ENCODE measurements around the gene RASA3.
"Not testable (repeated sequence)": the region's sequence is repeated elsewhere in the genome, so short reads cannot be mapped to it uniquely, and the experiment has no call there.

RASA3 gene

DNA sequence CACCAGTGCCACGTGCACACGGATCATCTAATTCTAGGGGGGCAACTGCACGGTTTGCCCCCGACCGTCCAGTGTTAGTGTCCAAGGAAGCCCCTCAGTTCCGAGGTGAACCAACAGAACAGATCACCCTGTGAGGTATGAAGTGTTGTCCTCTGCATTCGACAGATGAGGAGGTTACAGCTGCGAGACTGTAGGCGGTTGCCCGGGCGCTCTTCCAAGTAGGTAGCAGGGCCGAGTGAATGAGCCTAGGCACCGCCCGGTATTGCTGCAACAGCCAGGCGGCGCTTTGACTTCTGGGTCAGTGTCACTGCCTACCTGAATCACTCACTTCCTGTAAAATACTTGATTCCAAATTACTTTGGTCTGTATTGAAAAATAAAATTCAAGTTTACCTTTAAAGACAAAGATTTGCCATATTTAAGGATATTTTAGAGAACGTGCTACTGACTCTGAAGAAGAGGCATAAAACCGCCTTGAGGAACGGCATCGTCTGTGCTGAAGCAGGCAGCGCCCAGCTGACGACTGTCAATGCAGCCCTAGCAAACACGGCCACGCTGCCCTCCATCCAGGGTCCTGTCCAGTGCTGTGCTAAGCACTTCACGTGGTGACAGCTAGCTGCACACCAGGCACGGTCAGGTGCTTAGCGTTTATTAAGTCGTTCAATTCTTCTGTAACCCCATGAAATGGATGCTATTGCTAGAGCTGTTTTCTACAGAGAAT is 19.3 kb upstream of the RASA3 start:
- DNase-seq (ENCODE audit: low read depth in 1 of 2, low spot score in 1 of 2): peak; percentile 72 to 90
- peak; percentile 36; the same call in 1 of the 2 replicates for TF ChIP-seq SPI1 (IDR thresholded peaks at IDR 0.05; ENCODE audit: borderline replicate concordance, low read depth)
- TF ChIP-seq REST (IDR thresholded peaks at IDR 0.05; ENCODE audit: insufficient replicate concordance, low read depth): no peak
- no peak for TF ChIP-seq POLR2AphosphoS5 (IDR thresholded peaks at IDR 0.05; ENCODE audit: low read depth)
- TF ChIP-seq CTCF (IDR thresholded peaks at IDR 0.05; ENCODE audit: insufficient read depth, low read length): no peak
- no peak for TF ChIP-seq GABPA (IDR thresholded peaks at IDR 0.05; ENCODE audit: low read depth)
- Histone ChIP-seq H3K27ac (replicated peaks) (peak overlapping the region; percentile 23), H3K27me3 (ENCODE audit: insufficient read depth, poor library complexity, severe bottlenecking) (no peaks in the 10 kb centered on the region), H3K4me3 (replicated peaks; ENCODE audit: insufficient read depth, low read length) (no peak overlapping the region)

DNA sequence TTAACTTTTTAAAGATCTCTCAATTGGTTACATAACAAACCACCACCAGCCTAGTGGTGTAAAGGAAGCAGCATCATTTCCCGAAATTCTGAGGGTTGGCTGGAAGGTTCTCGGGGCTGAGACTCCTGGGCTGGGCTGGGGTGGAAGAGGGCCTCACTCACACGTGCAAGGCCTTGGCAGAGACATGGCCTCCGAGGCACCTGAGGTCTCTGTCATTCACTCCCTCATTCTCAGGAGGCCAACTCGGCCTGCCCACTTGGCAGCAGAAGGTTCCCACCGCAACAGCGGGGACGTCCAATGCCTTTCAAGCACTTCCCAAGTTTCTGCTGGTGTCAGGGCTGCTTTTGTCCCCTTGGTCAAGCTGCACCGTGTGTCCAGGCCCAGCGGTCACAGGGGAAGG is 18.6 kb upstream of the RASA3 start:
- peak; percentile 64 to 65 for DNase-seq (ENCODE audit: low read depth in 1 of 2, low spot score in 1 of 2)
- TF ChIP-seq CTCF (IDR thresholded peaks at IDR 0.05; ENCODE audit: insufficient read depth, low read length) (no peak), GABPA (IDR thresholded peaks at IDR 0.05; ENCODE audit: low read depth) (no peak), POLR2AphosphoS5 (IDR thresholded peaks at IDR 0.05; ENCODE audit: low read depth) (no peak), REST (IDR thresholded peaks at IDR 0.05; ENCODE audit: insufficient replicate concordance, low read depth) (no peak)
- Histone ChIP-seq H3K4me3 (replicated peaks; ENCODE audit: insufficient read depth, low read length) (no peak overlapping the region), H3K27ac (replicated peaks) (peak overlapping the region; percentile 23), H3K27me3 (ENCODE audit: insufficient read depth, poor library complexity, severe bottlenecking) (no peaks in the 10 kb centered on the region)

GRCh38 chr13:114149774-114150740 is 17.6 kb upstream of the RASA3 start:
- no peaks in the 10 kb centered on the region for H3K27me3 ChIP-seq (ENCODE audit: insufficient read depth, poor library complexity, severe bottlenecking)
- H3K4me3 ChIP-seq (replicated peaks; ENCODE audit: insufficient read depth, low read length): no peak overlapping the region
- H3K27ac ChIP-seq (replicated peaks): no peak overlapping the region
- no peak for DNase-seq (ENCODE audit: low read depth in 1 of 2, low spot score in 1 of 2)
- TF ChIP-seq CTCF (IDR thresholded peaks at IDR 0.05; ENCODE audit: insufficient read depth, low read length) (no peak), SPI1 (IDR thresholded peaks at IDR 0.05; ENCODE audit: borderline replicate concordance, low read depth) (no peak), POLR2AphosphoS5 (IDR thresholded peaks at IDR 0.05; ENCODE audit: low read depth) (no peak), GABPA (IDR thresholded peaks at IDR 0.05; ENCODE audit: low read depth) (no peak), REST (IDR thresholded peaks at IDR 0.05; ENCODE audit: insufficient replicate concordance, low read depth) (no peak)

DNA sequence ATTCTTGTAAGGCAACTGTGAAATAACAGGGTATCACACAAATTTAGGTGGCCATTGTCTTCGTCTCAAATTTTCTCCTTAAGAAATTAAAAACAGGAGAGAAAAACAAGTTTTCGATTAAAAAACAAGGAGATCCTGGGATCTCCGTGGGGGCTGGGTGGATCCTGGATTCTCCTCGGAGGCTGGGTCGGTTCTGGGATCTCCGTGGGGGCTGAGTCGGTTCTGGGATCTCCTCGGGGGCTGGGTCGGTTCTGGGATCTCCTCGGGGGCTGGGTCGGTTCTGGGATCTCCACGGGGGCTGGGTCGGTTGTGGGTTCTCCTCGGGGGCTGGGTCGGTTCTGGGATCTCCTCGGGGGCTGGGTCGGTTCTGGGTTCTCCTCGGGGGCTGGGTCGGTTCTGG is 16.5 kb upstream of the RASA3 start:
- H3K27me3 ChIP-seq (ENCODE audit: insufficient read depth, poor library complexity, severe bottlenecking): not testable (repeated sequence)
- peak overlapping the region; percentile 34; the same call in 1 of the 2 replicates for H3K27ac ChIP-seq (replicated peaks)

More for the DNA sequence above, 16.5 kb upstream of the RASA3 start:
- DNase-seq (ENCODE audit: low read depth in 1 of 2, low spot score in 1 of 2); H3K4me3 ChIP-seq (replicated peaks; ENCODE audit: insufficient read depth, low read length): not testable (repeated sequence)
